ENCODE data around the gene CORO2A.
A peak's percentile ranks its signal among the peaks of the same experiment; 100 is the strongest.

Gene CORO2A

GRCh38 chr9:98192503-98193335 lies at the start of gene CORO2A:
CORO2A (minus strand) TSS chr9:98192637; CDS start chr9:98157660, 34,977 bp downstream.
- DNase-seq (ENCODE audit: extremely low read depth in 1 of 2, low read depth in 1 of 2): peak in 1 of 2 donors; percentile 59

- DNase-seq (ENCODE audit: extremely low read depth in 1 of 2, low read depth in 1 of 2): no peak
These were observed 49.2 kb upstream of the CORO2A start for GRCh38 chr9:98241357-98242300.

GRCh38 chr9:98240475-98240874 lies 48.0 kb upstream of the CORO2A start:
- no peak for DNase-seq (ENCODE audit: extremely low read depth in 1 of 2, low read depth in 1 of 2)

- no peak for DNase-seq (ENCODE audit: extremely low read depth in 1 of 2, low read depth in 1 of 2)
These were observed 44.6 kb upstream of the CORO2A start for GRCh38 chr9:98236901-98237487.

- no peak for DNase-seq (ENCODE audit: extremely low read depth in 1 of 2, low read depth in 1 of 2)
These were observed 42.7 kb upstream of the CORO2A start for GRCh38 chr9:98235126-98235525.

GRCh38 chr9:98234245-98234825 lies 41.9 kb upstream of the CORO2A start:
- no peak for DNase-seq (ENCODE audit: extremely low read depth in 1 of 2, low read depth in 1 of 2)

GRCh38 chr9:98232926-98233325 lies 40.5 kb upstream of the CORO2A start:
- DNase-seq (ENCODE audit: extremely low read depth in 1 of 2, low read depth in 1 of 2): no peak

GRCh38 chr9:98231770-98232478 lies 39.5 kb upstream of the CORO2A start:
- DNase-seq (ENCODE audit: extremely low read depth in 1 of 2, low read depth in 1 of 2): no peak

GRCh38 chr9:98230789-98231188 lies 38.4 kb upstream of the CORO2A start:
- no peak for DNase-seq (ENCODE audit: extremely low read depth in 1 of 2, low read depth in 1 of 2)

GRCh38 chr9:98230304-98230703 lies 37.9 kb upstream of the CORO2A start:
- no peak for DNase-seq (ENCODE audit: extremely low read depth in 1 of 2, low read depth in 1 of 2)

GRCh38 chr9:98229620-98230019 lies 37.2 kb upstream of the CORO2A start:
- DNase-seq (ENCODE audit: extremely low read depth in 1 of 2, low read depth in 1 of 2): no peak

GRCh38 chr9:98229090-98229395 lies 36.6 kb upstream of the CORO2A start:
- DNase-seq (ENCODE audit: extremely low read depth in 1 of 2, low read depth in 1 of 2): no peak

- no peak for DNase-seq (ENCODE audit: extremely low read depth in 1 of 2, low read depth in 1 of 2)
These were observed 36.1 kb upstream of the CORO2A start for GRCh38 chr9:98228392-98229089.

GRCh38 chr9:98227883-98228282 lies 35.4 kb upstream of the CORO2A start:
- no peak for DNase-seq (ENCODE audit: extremely low read depth in 1 of 2, low read depth in 1 of 2)

- DNase-seq (ENCODE audit: extremely low read depth in 1 of 2, low read depth in 1 of 2): no peak
These were observed 34.5 kb upstream of the CORO2A start for GRCh38 chr9:98226957-98227356.

GRCh38 chr9:98226516-98226915 lies 34.1 kb upstream of the CORO2A start:
- no peak for DNase-seq (ENCODE audit: extremely low read depth in 1 of 2, low read depth in 1 of 2)

GRCh38 chr9:98225015-98225442 lies 32.6 kb upstream of the CORO2A start:
- no peak for DNase-seq (ENCODE audit: extremely low read depth in 1 of 2, low read depth in 1 of 2)

- DNase-seq (ENCODE audit: extremely low read depth in 1 of 2, low read depth in 1 of 2): no peak
These were observed 30.7 kb upstream of the CORO2A start for GRCh38 chr9:98222885-98223691.

- no peak for DNase-seq (ENCODE audit: extremely low read depth in 1 of 2, low read depth in 1 of 2)
These were observed 28.5 kb upstream of the CORO2A start for GRCh38 chr9:98220911-98221310.
